GM21447 (cell line): ENCODE measurements around the gene HSP90AA1.
"Not testable (repeated sequence)": the region's sequence is repeated elsewhere in the genome, so short reads cannot be mapped to it uniquely, and the experiment has no call there.

Experiments
- ATAC-seq: cut with Tn5 transposase; IDR thresholded peaks from one replicate; pipeline ENCODE4 v1.9.1; 2021; ENCODE audit not compliant: unreplicated experiment

Gene HSP90AA1

GRCh38 chr14:102086972-102087761 lies at the start of gene HSP90AA1:
Gene HSP90AA1 (minus strand): TSS chr14:102087044. CDS start chr14:102086378, 666 bp downstream.
- peak; percentile 59 for ATAC-seq

GRCh38 chr14:102135456-102135855 lies 48.6 kb upstream of the HSP90AA1 start:
- not testable (repeated sequence) for ATAC-seq

GRCh38 chr14:102134719-102135118 lies 47.9 kb upstream of the HSP90AA1 start:
- ATAC-seq: not testable (repeated sequence)

- ATAC-seq: not testable (repeated sequence)
Observed at GRCh38 chr14:102134021-102134420, 47.2 kb upstream of the HSP90AA1 start.

GRCh38 chr14:102131741-102132140 lies 44.9 kb upstream of the HSP90AA1 start:
- ATAC-seq: no peak

- ATAC-seq: no peak
Observed at GRCh38 chr14:102126807-102127455, 40.1 kb upstream of the HSP90AA1 start.

GRCh38 chr14:102125546-102125945 lies 38.7 kb upstream of the HSP90AA1 start:
- no peak for ATAC-seq

GRCh38 chr14:102124419-102124818 lies 37.6 kb upstream of the HSP90AA1 start:
- no peak for ATAC-seq

- no peak for ATAC-seq
Observed at GRCh38 chr14:102121567-102121966, 34.7 kb upstream of the HSP90AA1 start.

GRCh38 chr14:102120888-102121287 lies 34.0 kb upstream of the HSP90AA1 start:
- ATAC-seq: no peak

GRCh38 chr14:102117852-102118251 lies 31.0 kb upstream of the HSP90AA1 start:
- no peak for ATAC-seq

- no peak for ATAC-seq
Observed at GRCh38 chr14:102116361-102117180, 29.7 kb upstream of the HSP90AA1 start.

GRCh38 chr14:102111101-102111500 lies 24.3 kb upstream of the HSP90AA1 start:
- no peak for ATAC-seq

- not testable (repeated sequence) for ATAC-seq
Observed at GRCh38 chr14:102109332-102109731, 22.5 kb upstream of the HSP90AA1 start.

GRCh38 chr14:102105369-102105768 lies 18.5 kb upstream of the HSP90AA1 start:
- ATAC-seq: no peak

- ATAC-seq: no peak
Observed at GRCh38 chr14:102103062-102103695, 16.3 kb upstream of the HSP90AA1 start.

- ATAC-seq: no peak
Observed at GRCh38 chr14:102097441-102098135, 10.7 kb upstream of the HSP90AA1 start.

- no peak for ATAC-seq
Observed at GRCh38 chr14:102096569-102097188, 9.8 kb upstream of the HSP90AA1 start.

- ATAC-seq: no peak
Observed at GRCh38 chr14:102095871-102096568, 9.2 kb upstream of the HSP90AA1 start.
